NCI-H446 (cell line): ENCODE measurements around the gene P2RY8.
"Not testable (repeated sequence)": the region's sequence is repeated elsewhere in the genome, so short reads cannot be mapped to it uniquely, and the experiment has no call there.

Experiments used
- DNase-seq, 2 experiments: peaks; one replicate each; lab custom pipeline; 2025; lab: John Stamatoyannopoulos, UW

Gene P2RY8

GRCh38 chrX:1537031-1537715 lies at the start of gene P2RY8:
P2RY8 (minus strand) TSS chrX:1537185; CDS start chrX:1466558, 70,627 bp downstream.
- no peak for DNase-seq

- no peak for DNase-seq
Measured at GRCh38 chrX:1584237-1585011, 47.4 kb upstream of the P2RY8 start.

GRCh38 chrX:1582686-1583437 lies 45.9 kb upstream of the P2RY8 start:
- no peak for DNase-seq

- peak; percentile 2 to 56 for DNase-seq
Measured at GRCh38 chrX:1581132-1581531, 44.1 kb upstream of the P2RY8 start.

- no peak for DNase-seq
Measured at GRCh38 chrX:1578511-1579173, 41.7 kb upstream of the P2RY8 start.

GRCh38 chrX:1577845-1578244 lies 40.9 kb upstream of the P2RY8 start:
- no peak for DNase-seq

GRCh38 chrX:1576201-1576992 lies 39.4 kb upstream of the P2RY8 start:
- no peak for DNase-seq

GRCh38 chrX:1574181-1574580 lies 37.2 kb upstream of the P2RY8 start:
- DNase-seq: not testable (repeated sequence)

- DNase-seq: no peak
Measured at GRCh38 chrX:1564750-1565683, 28.0 kb upstream of the P2RY8 start.

GRCh38 chrX:1564077-1564476 lies 27.1 kb upstream of the P2RY8 start:
- DNase-seq: not testable (repeated sequence)

- DNase-seq: no peak
Measured at GRCh38 chrX:1561164-1561563, 24.2 kb upstream of the P2RY8 start.

- DNase-seq: no peak
Measured at GRCh38 chrX:1558761-1559468, 21.9 kb upstream of the P2RY8 start.

GRCh38 chrX:1557442-1557841 lies 20.5 kb upstream of the P2RY8 start:
- not testable (repeated sequence) for DNase-seq

GRCh38 chrX:1555370-1555769 lies 18.4 kb upstream of the P2RY8 start:
- DNase-seq: no peak

GRCh38 chrX:1554469-1555210 lies 17.7 kb upstream of the P2RY8 start:
- DNase-seq: no peak

GRCh38 chrX:1551959-1552546 lies 15.1 kb upstream of the P2RY8 start:
- no peak for DNase-seq

- DNase-seq: no peak
Measured at GRCh38 chrX:1546691-1547251, 9.8 kb upstream of the P2RY8 start.

- no peak for DNase-seq
Measured at GRCh38 chrX:1545776-1546408, 8.9 kb upstream of the P2RY8 start.
